ENCODE measurements around the gene CD7.

DNA sequence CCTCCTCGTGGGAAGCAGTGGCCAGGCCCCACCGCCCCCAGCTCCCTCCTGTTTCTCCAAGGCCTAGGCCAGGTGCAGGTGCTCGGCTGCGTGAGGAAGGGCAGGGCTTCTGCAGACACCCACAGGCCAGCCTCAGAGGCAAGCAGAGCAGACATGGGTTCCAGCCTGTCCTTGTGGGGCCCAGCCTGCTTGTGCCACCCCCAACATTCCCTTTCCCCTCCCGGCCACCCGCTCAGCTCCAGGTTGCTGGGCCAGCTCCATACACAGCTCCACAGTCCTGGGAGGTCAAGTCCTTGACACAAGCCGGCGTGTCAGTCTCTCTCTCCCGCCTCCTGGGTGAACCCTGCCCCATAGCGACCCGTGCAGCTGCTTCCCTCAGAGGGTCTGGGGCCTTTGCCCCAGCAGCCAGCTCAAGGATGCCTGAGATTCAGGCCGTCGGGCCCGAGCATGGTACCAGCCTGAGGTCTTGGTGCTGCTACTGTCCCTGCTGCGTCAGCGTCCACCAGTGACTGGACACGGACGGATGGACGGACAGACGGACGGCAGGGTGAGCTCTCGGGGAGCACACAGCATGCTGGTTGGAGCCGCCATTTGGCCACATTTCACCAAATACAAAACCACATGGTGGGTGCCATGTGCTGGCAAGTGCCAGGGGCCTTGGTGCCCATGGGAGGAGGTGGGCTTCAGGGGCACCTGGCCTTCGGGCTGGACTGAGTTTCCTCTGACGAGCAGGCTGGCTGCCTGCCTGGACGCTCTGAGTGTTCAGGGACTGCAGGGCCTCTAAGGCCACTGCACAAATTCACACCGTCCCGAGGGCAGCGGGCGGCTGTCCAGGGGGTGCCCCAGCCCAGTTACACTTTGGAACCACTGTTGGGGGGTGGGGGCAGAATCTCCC lies 8.1 kb upstream of the CD7 start:
- no peak for TF ChIP-seq CTCF (IDR thresholded peaks at IDR 0.05)
- TF ChIP-seq POLR2A (IDR thresholded peaks at IDR 0.05): no peak
